ENCODE data around the gene TRIM24.

DNA sequence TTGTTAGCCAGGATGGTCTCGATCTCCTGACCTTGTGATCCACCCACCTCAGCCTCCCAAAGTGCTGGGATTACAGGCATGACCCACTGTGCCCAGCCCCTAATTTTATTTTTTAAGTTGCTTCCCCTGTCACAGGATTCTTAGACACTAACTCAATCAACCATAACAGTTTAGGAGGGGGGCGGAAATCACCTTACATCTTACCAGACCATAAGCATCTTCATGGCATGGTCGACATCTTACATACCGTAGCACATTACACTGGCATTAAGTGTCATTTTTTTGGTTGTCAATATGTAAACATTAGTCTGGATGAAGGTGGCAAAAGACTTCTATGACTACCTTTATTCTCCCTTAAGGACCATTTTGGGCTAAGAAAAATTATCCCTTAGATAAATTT is 95.6 kb downstream of the TRIM24 start:
- TF ChIP-seq, protein P1, sequence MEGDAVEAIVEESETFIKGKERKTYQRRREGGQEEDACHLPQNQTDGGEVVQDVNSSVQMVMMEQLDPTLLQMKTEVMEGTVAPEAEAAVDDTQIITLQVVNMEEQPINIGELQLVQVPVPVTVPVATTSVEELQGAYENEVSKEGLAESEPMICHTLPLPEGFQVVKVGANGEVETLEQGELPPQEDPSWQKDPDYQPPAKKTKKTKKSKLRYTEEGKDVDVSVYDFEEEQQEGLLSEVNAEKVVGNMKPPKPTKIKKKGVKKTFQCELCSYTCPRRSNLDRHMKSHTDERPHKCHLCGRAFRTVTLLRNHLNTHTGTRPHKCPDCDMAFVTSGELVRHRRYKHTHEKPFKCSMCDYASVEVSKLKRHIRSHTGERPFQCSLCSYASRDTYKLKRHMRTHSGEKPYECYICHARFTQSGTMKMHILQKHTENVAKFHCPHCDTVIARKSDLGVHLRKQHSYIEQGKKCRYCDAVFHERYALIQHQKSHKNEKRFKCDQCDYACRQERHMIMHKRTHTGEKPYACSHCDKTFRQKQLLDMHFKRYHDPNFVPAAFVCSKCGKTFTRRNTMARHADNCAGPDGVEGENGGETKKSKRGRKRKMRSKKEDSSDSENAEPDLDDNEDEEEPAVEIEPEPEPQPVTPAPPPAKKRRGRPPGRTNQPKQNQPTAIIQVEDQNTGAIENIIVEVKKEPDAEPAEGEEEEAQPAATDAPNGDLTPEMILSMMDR (conservative IDR thresholded peaks at IDR 0.05), result no peak
- no peak for TF ChIP-seq ZFX (IDR thresholded peaks at IDR 0.05)
